ENCODE measurements around the gene GPAM.

DNA sequence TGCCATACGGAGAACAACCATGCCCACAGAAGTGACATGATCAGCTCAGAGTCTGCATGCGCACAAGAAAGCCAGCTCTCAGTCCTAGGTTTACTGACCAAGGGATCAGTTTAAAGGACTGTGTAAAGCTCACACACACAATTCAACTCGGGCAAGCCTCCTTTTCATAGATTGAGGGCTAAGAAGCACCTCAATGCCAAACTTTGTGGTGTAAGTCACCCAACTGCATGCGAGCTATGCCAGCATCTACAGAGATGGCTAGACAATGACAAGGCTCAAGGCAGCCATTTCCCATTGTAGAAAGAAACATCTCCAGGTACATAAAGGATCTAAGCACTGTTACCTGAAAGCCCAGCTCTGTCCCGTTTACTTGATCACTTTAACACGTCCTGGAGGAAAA, 36.8 kb downstream of the GPAM start:
- TF ChIP-seq, protein P1, sequence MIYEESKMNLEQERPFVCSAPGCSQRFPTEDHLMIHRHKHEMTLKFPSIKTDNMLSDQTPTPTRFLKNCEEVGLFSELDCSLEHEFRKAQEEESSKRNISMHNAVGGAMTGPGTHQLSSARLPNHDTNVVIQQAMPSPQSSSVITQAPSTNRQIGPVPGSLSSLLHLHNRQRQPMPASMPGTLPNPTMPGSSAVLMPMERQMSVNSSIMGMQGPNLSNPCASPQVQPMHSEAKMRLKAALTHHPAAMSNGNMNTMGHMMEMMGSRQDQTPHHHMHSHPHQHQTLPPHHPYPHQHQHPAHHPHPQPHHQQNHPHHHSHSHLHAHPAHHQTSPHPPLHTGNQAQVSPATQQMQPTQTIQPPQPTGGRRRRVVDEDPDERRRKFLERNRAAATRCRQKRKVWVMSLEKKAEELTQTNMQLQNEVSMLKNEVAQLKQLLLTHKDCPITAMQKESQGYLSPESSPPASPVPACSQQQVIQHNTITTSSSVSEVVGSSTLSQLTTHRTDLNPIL (CRISPR knock-in tag; IDR thresholded peaks at IDR 0.05; ENCODE audit: low read depth), result no peak
- TF ChIP-seq, protein P2, sequence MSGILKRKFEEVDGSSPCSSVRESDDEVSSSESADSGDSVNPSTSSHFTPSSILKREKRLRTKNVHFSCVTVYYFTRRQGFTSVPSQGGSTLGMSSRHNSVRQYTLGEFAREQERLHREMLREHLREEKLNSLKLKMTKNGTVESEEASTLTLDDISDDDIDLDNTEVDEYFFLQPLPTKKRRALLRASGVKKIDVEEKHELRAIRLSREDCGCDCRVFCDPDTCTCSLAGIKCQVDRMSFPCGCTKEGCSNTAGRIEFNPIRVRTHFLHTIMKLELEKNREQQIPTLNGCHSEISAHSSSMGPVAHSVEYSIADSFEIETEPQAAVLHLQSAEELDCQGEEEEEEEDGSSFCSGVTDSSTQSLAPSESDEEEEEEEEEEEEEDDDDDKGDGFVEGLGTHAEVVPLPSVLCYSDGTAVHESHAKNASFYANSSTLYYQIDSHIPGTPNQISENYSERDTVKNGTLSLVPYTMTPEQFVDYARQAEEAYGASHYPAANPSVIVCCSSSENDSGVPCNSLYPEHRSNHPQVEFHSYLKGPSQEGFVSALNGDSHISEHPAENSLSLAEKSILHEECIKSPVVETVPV (CRISPR knock-in tag; IDR thresholded peaks at IDR 0.05), result no peak
- TF ChIP-seq ISL1 (CRISPR knock-in tag; IDR thresholded peaks at IDR 0.05), result no peak
- no peak for TF ChIP-seq ZFP30 (CRISPR knock-in tag; IDR thresholded peaks at IDR 0.05)
- TF ChIP-seq TOX (CRISPR knock-in tag; IDR thresholded peaks at IDR 0.05; ENCODE audit: borderline replicate concordance), result no peak
- no peak for TF ChIP-seq CSDC2 (CRISPR knock-in tag; IDR thresholded peaks at IDR 0.05)
- no peak for TF ChIP-seq ZNF565 (CRISPR knock-in tag; conservative IDR thresholded peaks at IDR 0.05; ENCODE audit: low read depth)
- TF ChIP-seq, protein P3, sequence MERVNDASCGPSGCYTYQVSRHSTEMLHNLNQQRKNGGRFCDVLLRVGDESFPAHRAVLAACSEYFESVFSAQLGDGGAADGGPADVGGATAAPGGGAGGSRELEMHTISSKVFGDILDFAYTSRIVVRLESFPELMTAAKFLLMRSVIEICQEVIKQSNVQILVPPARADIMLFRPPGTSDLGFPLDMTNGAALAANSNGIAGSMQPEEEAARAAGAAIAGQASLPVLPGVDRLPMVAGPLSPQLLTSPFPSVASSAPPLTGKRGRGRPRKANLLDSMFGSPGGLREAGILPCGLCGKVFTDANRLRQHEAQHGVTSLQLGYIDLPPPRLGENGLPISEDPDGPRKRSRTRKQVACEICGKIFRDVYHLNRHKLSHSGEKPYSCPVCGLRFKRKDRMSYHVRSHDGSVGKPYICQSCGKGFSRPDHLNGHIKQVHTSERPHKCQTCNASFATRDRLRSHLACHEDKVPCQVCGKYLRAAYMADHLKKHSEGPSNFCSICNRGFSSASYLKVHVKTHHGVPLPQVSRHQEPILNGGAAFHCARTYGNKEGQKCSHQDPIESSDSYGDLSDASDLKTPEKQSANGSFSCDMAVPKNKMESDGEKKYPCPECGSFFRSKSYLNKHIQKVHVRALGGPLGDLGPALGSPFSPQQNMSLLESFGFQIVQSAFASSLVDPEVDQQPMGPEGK (CRISPR knock-in tag; IDR thresholded peaks at IDR 0.05; ENCODE audit: borderline replicate concordance), result no peak

Data from SK-N-SH treated with all-trans-retinoic acid at 6 μM for 48 hours (cell line).